ENCODE measurements around the gene P2RY4.
A peak's percentile ranks its signal among the peaks of the same experiment; 100 is the strongest.

The P2RY4 gene

GRCh38 chrX:70260104-70260503 lies at the start of gene P2RY4:
TSS of gene P2RY4 (minus strand) at chrX:70260204. CDS start at chrX:70259624, 580 bp downstream.
- in situ Hi-C loops (cut with HindIII; ENCODE audit: low sequenced_read_pairs), result no loop called here
- TF ChIP-seq CTCF (IDR thresholded peaks at IDR 0.05; ENCODE audit: low read depth, low read length), result no peak
- H3K4me3 ChIP-seq (ENCODE audit: low read depth, low read length), result no peak within 1 kb of the TSS

GRCh38 chrX:70301716-70302115 lies 41.7 kb upstream of the P2RY4 start:
- DNase-seq (ENCODE audit: low read depth, low spot score), result peak; percentile 56
- in situ Hi-C loops (cut with HindIII; ENCODE audit: low sequenced_read_pairs), result no loop called here
- no peak overlapping the region for H3K4me3 ChIP-seq (ENCODE audit: low read depth, low read length)

More at GRCh38 chrX:70260104-70260503, at the start of gene P2RY4:
- no peak for DNase-seq (ENCODE audit: low read depth, low spot score)

GRCh38 chrX:70293621-70294020 lies 33.6 kb upstream of the P2RY4 start:
- DNase-seq (ENCODE audit: low read depth, low spot score), result no peak
- in situ Hi-C loops (cut with HindIII; ENCODE audit: low sequenced_read_pairs), result no loop called here
- TF ChIP-seq CTCF (IDR thresholded peaks at IDR 0.05; ENCODE audit: low read depth, low read length), result no peak
- H3K4me3 ChIP-seq (ENCODE audit: low read depth, low read length), result no peak overlapping the region

More at GRCh38 chrX:70301716-70302115, 41.7 kb upstream of the P2RY4 start:
- no peak for TF ChIP-seq CTCF (IDR thresholded peaks at IDR 0.05; ENCODE audit: low read depth, low read length)

- H3K4me3 ChIP-seq (ENCODE audit: low read depth, low read length), result no peak overlapping the region
- TF ChIP-seq CTCF (IDR thresholded peaks at IDR 0.05; ENCODE audit: low read depth, low read length), result no peak
- no peak for DNase-seq (ENCODE audit: low read depth, low spot score)
- in situ Hi-C loops (cut with HindIII; ENCODE audit: low sequenced_read_pairs), result no loop called here
Observed at GRCh38 chrX:70292788-70293187, 32.8 kb upstream of the P2RY4 start.

GRCh38 chrX:70289793-70290770 lies 30.1 kb upstream of the P2RY4 start, which contains the start of the genes KIF4A and PDZD11:
TSS of gene KIF4A (plus strand) at chrX:70290104. CDS start at chrX:70290459, 355 bp downstream.
TSS of gene PDZD11 (minus strand) at chrX:70289927. CDS start at chrX:70289341, 586 bp downstream.
- DNase-seq (ENCODE audit: low read depth, low spot score), result peak; percentile 79
- TF ChIP-seq CTCF (IDR thresholded peaks at IDR 0.05; ENCODE audit: low read depth, low read length), result no peak
- peak within 1 kb of the TSS; percentile 77 for H3K4me3 ChIP-seq (ENCODE audit: low read depth, low read length)
- in situ Hi-C loops (cut with HindIII; ENCODE audit: low sequenced_read_pairs), result no loop called here

GRCh38 chrX:70289168-70289792 lies 29.3 kb upstream of the P2RY4 start:
- no peak for DNase-seq (ENCODE audit: low read depth, low spot score)
- in situ Hi-C loops (cut with HindIII; ENCODE audit: low sequenced_read_pairs), result no loop called here
- H3K4me3 ChIP-seq (ENCODE audit: low read depth, low read length), result peak overlapping the region; percentile 77
- no peak for TF ChIP-seq CTCF (IDR thresholded peaks at IDR 0.05; ENCODE audit: low read depth, low read length)

Measured in astrocyte of the spinal cord (primary cell).